Endothelial cell (in vitro differentiated cells): ENCODE data around the gene TUT1. TPM values are rescaled to one million over a fixed set of nuclear protein-coding genes. Genes with fewer than 3 reads are reported as not detected.

Experiments
- DNase-seq: peaks from one replicate; pipeline ENCODE4 v3.0.0; 2021; ENCODE audit warnings: low spot score
- H3K27ac Mint-ChIP-seq: one replicate; pipeline ENCODE4 v1.8.0; 2021; ENCODE audit warnings: mixed read lengths, inconsistent platforms; ENCODE audit not compliant: unreplicated experiment
- H3K27me3 Mint-ChIP-seq: one replicate; pipeline ENCODE4 v1.8.0; 2021; ENCODE audit warnings: mild to moderate bottlenecking, moderate library complexity, mixed read lengths, inconsistent platforms; ENCODE audit not compliant: unreplicated experiment
- H3K36me3 Mint-ChIP-seq: one replicate; pipeline ENCODE4 v1.8.0; 2021; ENCODE audit warnings: mild to moderate bottlenecking, low read depth, mixed read lengths, inconsistent platforms; ENCODE audit not compliant: unreplicated experiment
- H3K4me1 Mint-ChIP-seq: one replicate; pipeline ENCODE4 v1.8.0; 2021; ENCODE audit warnings: mild to moderate bottlenecking, mixed read lengths, inconsistent platforms; ENCODE audit not compliant: unreplicated experiment
- H3K4me3 Mint-ChIP-seq: one replicate; pipeline ENCODE4 v1.8.0; 2021; ENCODE audit warnings: mild to moderate bottlenecking, mixed read lengths, inconsistent platforms; ENCODE audit not compliant: unreplicated experiment
- H3K9me3 Mint-ChIP-seq: one replicate; pipeline ENCODE4 v1.8.0; 2021; ENCODE audit warnings: mixed read lengths, inconsistent platforms; ENCODE audit not compliant: unreplicated experiment
- CTCF ChIP-seq: fragments of 200-600 bp; sonication (generic); IDR thresholded peaks from one replicate; pipeline ENCODE4 v1.5.0; 2021; ENCODE audit warnings: antibody characterized with exemption; ENCODE audit not compliant: unreplicated experiment
- total RNA-seq: library from RNA; stranded (reverse); fragmentation: NEBNext Ultra II Directional; extraction: Animal tissue kit (Norgen Biotek cat#: 25700); gene quantifications from one replicate; pipeline ENCODE4 v1.2.1, GENCODE V29; 2021; ENCODE audit not compliant: unreplicated experiment

The TUT1 gene
- total RNA-seq, 1 donor from 2014 or later, result 21.2 TPM

- peaks cover 16% of the 10 kb centered on the region for H3K36me3 Mint-ChIP-seq
- H3K27me3 Mint-ChIP-seq, result peaks cover 22% of the 10 kb centered on the region
- no peak for DNase-seq
- H3K4me1 Mint-ChIP-seq, result peaks cover 55% of the 10 kb centered on the region
- peak overlapping the region; percentile 94 for H3K27ac Mint-ChIP-seq
- peak overlapping the region; percentile 62 for H3K4me3 Mint-ChIP-seq
- no peak for TF ChIP-seq CTCF
- no peaks in the 10 kb centered on the region for H3K9me3 Mint-ChIP-seq
Measured at GRCh38 chr11:62555464-62556107, 35.7 kb downstream of the TUT1 start.

DNA sequence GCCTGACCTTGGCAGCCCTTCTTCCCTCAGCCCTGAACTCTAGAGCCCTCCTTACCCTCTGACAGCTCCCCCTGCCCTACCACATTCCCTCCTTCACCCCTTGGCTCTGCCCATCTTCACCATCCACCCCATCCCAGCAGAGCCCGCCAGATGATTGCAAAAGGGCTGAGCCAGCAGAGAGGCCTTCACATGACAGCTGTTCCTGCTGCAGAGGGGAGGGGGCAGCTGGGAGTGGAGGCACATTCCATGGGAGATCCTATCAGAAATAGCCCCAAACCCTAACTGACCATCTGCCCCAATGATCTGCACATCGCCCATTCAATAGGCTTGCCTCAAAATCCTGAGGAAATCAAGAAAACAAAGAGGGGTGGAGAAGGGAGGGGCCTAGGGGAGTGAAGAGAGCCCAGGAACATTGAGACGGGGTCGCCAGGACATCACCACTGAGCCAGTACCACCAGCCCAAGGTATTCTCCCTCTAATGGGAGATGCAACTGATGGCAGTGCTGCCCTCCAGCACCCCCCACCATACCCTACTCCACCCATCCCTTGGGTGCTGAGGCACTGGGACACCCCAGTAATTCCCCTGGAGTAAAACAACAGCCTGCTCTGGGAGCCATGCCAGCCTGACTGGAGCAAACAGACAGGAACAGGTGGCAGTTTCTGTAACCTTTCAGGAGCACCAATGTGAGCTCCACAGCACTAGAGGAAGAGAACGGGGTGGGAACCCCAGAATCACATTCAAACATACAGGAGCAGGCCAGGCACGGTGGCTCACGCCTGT is 36.7 kb downstream of the TUT1 start:
- no peak for DNase-seq
- peaks cover 24% of the 10 kb centered on the region for H3K27me3 Mint-ChIP-seq

GRCh38 chr11:62553839-62554361 is 37.4 kb downstream of the TUT1 start:
- H3K27ac Mint-ChIP-seq, result peak overlapping the region; percentile 97
- H3K4me1 Mint-ChIP-seq, result peaks cover 45% of the 10 kb centered on the region
- DNase-seq, result no peak
- no peaks in the 10 kb centered on the region for H3K9me3 Mint-ChIP-seq
- H3K27me3 Mint-ChIP-seq, result peaks cover 23% of the 10 kb centered on the region
- no peak overlapping the region for H3K4me3 Mint-ChIP-seq
- TF ChIP-seq CTCF, result no peak
- H3K36me3 Mint-ChIP-seq, result peaks cover 5% of the 10 kb centered on the region

More for the DNA sequence above, 36.7 kb downstream of the TUT1 start:
- peak overlapping the region; percentile 81 for H3K27ac Mint-ChIP-seq
- H3K4me3 Mint-ChIP-seq, result no peak overlapping the region
- TF ChIP-seq CTCF, result no peak
- no peaks in the 10 kb centered on the region for H3K9me3 Mint-ChIP-seq
- peaks cover 9% of the 10 kb centered on the region for H3K36me3 Mint-ChIP-seq
- peaks cover 48% of the 10 kb centered on the region for H3K4me1 Mint-ChIP-seq

- Mint-ChIP-seq H3K9me3 (no peaks in the 10 kb centered on the region), H3K4me3 (peak overlapping the region; percentile 68), H3K4me1 (peaks cover 47% of the 10 kb centered on the region)
Measured at GRCh38 chr11:62553080-62553838, 38.1 kb downstream of the TUT1 start.

More at GRCh38 chr11:62553080-62553838, 38.1 kb downstream of the TUT1 start:
- DNase-seq, result peak; percentile 51
- Mint-ChIP-seq H3K27ac (peak overlapping the region; percentile 97), H3K36me3 (peaks cover 5% of the 10 kb centered on the region), H3K27me3 (peaks cover 26% of the 10 kb centered on the region)
- no peak for TF ChIP-seq CTCF
